DND-41 (cell line): ENCODE measurements around the gene DLG2.

Source experiments
- CTCF ChIP-seq: IDR thresholded peaks from 2 replicates; pipeline ENCODE4 v1.5.1; 2012; ENCODE audit warnings: borderline replicate concordance, low read length, moderate library complexity, mild to moderate bottlenecking; ENCODE audit not compliant: poor library complexity, severe bottlenecking; ENCODE audit errors: extremely low read depth
- EZH2 ChIP-seq: IDR thresholded peaks from 3 replicates; pipeline ENCODE4 v1.6.1; 2012; ENCODE audit warnings: borderline replicate concordance, low read depth, mild to moderate bottlenecking, moderate library complexity, low read length, inconsistent platforms; ENCODE audit not compliant: severe bottlenecking

- TF ChIP-seq EZH2 (no peak), CTCF (no peak)
These were observed 85.5 kb downstream of the DLG2 start for GRCh38 chr11:85541683-85542082.
